T1000 (cell line): ENCODE results near the gene ZNF496.

ENCODE experiments used
- DNase-seq: peaks from one replicate; lab custom pipeline; 2025; ENCODE audit warnings: mixed read lengths; lab: John Stamatoyannopoulos, UW

The ZNF496 gene

DNA sequence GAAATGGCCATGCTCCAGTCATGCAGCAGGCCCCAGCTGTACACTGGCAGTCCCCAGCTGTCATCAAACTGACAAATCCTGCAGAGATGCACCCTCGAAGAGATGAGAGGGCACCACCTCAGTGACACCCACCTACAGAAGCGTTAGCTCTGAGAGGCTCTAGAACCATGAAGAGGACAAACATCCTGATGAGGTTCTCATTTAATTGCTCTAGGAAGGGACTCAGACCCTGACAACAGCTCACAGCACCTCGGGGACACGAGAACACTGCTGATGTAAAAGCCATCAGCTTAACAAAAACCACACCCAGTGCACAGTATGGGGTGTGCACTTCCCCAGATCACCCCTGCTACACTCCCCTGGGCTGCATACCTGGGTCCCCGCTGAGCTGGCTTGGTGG lies 3.4 kb downstream of the ZNF496 start:
- no peak for DNase-seq

GRCh38 chr1:247326411-247327130 lies 5.1 kb downstream of the ZNF496 start:
- no peak for DNase-seq

DNA sequence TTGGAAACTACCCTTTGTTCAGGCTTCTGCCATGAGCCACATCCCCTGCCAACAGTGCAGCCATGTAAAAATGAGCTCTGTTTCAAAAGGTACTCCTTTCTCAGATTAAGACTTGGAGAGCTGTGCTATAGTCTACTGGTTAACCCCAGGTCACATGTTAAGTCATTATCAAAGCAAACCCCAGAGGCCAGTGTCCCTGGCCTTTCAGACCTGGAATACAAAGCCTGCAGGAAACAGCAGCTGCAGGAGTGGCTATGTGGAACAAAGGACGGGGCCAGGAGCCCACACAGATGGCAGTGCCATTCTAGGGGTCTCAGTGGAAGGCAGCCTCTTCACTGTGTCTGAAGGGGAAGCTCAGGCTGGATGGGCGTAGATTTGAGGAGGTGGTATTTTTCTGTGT lies 6.7 kb downstream of the ZNF496 start:
- DNase-seq: no peak

DNA sequence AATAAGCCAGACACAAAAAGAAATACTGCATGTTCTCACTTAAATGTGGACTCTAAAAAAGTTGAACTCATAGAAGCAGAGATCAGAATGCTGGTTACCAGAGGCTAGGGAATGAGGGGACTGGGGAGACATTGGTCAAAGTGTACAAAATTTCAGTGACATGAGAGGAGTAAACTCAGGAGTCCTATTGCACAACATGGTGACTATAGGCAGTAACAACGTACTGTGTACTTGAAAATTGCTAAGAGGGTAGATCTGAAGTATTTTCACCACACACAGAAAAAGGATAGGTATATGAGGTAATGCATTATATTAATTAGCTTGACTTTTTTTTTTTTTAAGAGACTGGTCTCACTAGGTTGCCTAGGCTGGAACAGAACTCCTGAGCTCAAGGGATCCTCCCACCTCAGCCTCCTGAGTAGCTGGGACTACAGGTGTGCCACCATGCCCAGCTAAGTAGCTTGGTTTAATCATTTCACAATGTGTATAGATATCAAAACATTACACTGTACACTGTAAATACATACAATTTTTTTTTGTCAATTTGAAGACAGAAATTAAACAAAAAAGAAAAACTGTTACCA lies 7.4 kb downstream of the ZNF496 start:
- no peak for DNase-seq

GRCh38 chr1:247322849-247323586 lies 8.6 kb downstream of the ZNF496 start:
- no peak for DNase-seq

DNA sequence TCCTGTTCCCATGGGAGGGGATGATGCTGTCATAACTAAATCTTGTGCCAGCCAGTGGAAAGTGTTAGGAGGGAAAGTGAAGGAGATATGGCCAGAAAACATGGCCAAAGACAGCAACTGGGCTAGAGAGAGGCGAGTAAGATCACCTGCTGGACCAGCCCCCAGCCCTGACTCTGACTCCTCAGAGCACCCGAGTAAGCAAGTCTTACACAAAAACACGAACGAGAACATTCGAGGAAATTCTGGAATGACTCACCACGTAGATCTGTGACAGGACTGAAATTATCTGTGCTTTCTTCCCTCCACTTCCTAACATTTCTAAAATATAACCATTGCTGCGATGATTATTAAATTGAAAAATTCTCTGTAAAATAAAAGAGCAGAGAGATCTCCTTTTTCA lies 9.2 kb downstream of the ZNF496 start:
- DNase-seq: no peak

GRCh38 chr1:247317702-247318101 lies 14.0 kb downstream of the ZNF496 start:
- no peak for DNase-seq

GRCh38 chr1:247316590-247317197 lies 15.0 kb downstream of the ZNF496 start:
- no peak for DNase-seq

DNA sequence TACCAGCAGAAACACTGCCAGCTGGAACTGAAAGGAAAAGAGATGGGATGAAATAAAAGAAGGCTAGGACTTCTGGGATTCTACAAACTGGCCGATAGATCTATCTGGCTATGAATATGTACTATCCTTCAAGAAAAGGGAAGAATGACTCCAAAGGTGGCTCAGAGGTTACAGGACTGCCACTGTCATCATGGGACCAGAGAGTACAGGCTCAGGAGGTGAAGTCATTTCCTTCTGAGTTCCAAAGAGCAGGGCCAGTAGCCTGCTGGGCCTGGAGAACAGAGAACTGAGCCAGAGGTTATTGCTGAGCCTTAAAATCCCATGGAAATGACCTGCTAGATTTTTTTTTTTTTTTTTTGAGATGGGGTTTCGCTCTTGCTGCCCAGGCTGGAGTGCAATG lies 27.6 kb downstream of the ZNF496 start:
- no peak for DNase-seq

DNA sequence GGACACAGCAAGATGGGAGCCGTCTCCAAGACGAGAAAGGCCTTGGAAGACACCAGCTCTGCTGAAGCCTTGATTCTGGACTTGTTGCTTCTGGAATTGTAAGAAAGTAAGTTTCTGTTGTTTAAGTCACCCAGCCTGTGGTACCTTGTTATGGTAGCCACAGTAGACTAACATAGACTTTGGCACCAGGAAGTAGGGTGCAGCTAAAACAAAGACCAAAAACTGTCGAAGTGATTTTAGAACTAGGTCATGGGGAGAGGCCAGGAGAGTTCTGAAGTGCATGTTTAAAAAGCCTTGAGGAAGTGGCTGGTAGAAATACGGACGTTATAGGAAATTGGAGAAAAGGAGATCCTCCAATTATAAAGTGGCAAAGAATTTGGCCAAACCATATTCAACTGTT lies 28.5 kb downstream of the ZNF496 start:
- no peak for DNase-seq

GRCh38 chr1:247301176-247301540 lies 30.5 kb downstream of the ZNF496 start:
- no peak for DNase-seq

DNA sequence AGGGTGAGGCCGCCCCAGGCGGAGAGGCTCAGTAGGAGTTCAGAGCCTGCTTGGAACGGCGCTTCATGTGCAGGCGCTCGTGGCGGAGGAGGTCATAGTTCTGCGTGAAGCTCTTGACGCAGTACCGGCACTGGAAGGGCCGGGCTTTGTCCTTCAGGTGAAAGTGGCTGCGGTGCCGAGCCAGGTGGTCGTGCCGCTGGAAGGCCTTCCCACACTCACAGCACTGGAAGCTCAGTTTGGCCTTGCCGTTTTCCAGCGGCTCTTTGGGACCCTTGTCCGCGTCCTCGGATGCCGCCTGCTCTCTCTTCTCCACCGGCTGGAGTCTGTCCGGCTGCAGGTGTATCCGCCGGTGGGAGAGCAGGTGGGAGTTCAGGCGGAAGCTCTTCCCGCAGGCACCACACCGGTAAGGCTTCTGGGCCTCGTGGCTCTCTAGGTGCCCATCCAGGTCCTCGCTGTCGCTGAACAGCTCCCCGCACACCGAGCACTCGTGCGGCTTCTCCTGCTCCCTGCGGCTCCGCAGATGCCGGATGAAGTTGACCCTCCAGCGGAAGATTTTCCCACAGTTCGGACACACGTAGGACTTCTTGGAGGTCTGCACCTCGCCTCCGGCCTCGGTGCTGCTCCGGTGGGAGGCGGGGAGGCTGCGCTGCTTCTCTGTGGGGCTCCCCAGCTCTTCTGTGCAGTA lies 31.0 kb downstream of the ZNF496 start:
- no peak for DNase-seq

DNA sequence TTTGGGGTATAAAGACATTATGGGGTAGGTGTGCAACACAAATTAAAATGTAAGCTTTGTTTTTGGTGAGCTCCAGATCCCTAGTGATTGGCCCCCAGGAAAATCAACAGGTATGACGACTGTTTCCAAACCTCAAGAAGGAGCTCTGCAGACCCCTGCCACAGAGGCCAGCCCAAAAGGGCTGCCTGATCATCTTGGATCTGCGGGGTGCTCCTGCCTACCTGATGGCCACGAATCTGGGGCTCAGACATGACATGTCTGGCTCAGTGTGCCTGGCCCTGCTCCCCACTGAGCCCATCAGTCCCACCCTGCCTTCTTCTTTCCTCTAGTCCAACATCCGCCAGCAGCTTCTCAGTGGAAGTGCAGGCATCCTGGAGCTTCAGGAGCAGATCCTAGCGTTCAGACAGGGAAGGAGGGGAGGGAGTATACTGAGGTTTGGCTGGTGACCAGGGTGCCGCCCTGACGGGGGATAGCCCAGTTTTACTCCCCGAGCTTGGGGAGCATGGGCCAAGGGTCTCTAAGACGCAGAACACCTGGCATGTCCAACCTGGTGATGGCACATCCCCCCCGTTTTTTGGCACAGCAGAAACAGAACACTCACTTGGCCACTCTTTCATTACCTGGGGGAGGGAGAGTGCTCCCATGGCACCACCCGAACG lies 31.8 kb downstream of the ZNF496 start:
- DNase-seq: no peak

- DNase-seq: no peak
Measured at GRCh38 chr1:247298701-247299100, 33.0 kb downstream of the ZNF496 start.

GRCh38 chr1:247298124-247298481 lies 33.6 kb downstream of the ZNF496 start:
- no peak for DNase-seq

DNA sequence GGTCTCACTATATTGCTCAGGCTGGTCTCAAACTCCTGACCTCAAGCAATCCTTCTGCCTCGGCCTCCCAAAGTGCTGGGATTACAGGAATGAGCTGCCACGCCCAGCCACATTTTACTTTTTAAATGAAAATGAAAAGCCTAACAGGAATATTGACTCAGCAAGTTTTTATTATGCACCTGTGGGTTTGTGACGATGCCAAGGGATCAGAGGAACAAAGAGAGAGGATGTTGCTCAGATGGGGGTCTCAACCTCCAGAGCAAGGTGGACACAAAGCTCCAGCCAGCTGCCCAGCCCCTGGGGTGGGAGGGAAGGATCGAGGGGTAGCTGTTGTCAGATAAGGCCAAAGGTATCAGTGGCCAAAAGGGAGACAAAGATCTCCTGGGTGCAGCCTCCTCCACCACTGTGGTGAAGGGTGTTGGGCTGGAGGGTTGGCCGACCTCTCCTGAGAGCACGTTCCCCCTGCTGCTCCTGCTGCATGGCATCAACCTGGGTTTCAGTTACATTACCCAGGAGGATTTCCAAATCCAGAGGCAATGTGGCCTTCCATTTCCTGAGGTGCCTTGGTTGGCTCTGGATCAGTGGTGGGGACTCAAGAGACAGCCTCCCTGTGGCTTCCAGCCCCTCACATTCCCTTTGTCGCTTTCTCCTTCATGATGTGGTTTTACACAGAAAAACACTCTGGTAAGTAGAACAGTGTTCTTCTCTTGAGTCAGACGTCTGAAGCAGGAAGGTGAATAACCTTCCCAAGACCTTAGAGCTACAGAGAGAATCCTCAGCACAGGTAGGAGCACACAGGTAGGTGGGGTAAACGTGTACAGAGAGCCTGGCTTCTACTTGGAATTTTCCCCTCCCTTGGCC lies 34.2 kb downstream of the ZNF496 start:
- no peak for DNase-seq

DNA sequence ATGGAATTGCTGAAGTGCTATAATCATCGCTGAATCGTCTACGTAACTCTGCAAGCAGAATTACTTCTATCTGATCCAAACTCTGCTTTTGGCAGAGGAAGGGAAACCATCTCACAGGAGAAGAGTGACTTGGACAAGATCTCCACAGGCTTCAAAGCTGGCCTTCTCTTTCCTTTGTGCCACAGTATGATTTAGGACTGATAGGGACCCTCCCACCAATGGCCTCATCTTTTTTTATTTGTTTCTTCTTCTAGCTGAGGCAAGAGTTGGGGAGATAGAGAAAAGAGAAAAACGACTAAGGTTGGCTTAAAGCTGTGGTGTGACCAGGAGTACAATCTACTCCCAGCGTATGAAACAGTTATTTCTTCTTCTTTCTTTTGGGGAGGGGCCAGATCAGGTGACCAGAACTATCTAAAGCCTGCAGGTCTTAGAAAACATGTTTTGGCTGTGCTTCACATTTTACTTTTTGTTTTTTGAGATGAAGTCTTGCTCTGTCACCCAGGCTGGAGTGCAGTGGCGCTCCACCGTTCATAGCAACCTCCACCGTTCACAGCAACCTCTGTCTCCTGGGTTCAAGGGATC lies 35.0 kb downstream of the ZNF496 start:
- no peak for DNase-seq

DNA sequence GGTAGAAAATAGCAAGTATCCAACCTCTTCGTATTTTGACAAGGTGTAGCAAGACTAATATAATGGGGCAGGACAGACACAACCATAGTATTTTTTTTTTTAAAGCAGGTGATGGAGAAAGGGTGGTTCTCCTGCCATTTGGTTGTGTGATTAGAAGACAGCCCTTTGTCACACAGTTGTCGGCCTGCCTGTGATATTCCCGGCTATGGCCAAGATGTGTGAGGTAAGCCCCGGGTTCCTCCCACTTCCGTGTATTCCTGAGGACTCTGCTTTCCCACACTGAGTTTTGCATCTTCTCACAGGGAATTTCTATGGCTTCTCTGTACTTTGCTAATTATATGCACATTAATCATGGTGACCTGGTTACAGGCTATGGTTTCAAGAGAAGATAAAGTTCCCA lies 35.9 kb downstream of the ZNF496 start:
- DNase-seq: no peak

GRCh38 chr1:247295274-247295684 lies 36.4 kb downstream of the ZNF496 start:
- DNase-seq: no peak

- DNase-seq: no peak
Measured at GRCh38 chr1:247294282-247294681, 37.4 kb downstream of the ZNF496 start.

DNA sequence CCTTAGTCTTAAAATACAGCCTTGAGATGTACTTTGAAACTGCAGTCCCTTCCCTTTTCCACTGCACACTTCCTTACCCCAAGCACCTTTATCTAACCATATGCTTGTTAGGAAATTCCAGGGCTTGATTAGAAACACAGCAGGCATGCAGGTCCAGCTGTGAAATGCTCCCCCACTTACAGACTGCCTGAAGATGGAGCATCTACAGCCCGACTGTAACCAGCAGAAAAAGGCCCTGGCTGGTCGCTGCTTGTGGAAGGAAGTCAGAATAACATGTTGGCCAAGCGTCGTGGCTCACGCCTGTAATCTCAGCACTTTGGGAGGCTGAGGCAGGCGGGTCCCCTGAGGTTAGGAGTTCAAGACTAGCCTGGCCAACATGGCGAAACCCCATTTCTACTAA lies 38.6 kb downstream of the ZNF496 start:
- no peak for DNase-seq
